ENCODE data around the gene UNC119. TPM values are rescaled to one million over a fixed set of nuclear protein-coding genes. Genes with fewer than 3 reads are reported as not detected.

Gene UNC119
- 26.8 to 35.5 TPM (median 29.7 TPM) in 5 replicates for total RNA-seq (2022; extraction: Qiagen RNA extraction; ENCODE audit: low read depth)

DNA sequence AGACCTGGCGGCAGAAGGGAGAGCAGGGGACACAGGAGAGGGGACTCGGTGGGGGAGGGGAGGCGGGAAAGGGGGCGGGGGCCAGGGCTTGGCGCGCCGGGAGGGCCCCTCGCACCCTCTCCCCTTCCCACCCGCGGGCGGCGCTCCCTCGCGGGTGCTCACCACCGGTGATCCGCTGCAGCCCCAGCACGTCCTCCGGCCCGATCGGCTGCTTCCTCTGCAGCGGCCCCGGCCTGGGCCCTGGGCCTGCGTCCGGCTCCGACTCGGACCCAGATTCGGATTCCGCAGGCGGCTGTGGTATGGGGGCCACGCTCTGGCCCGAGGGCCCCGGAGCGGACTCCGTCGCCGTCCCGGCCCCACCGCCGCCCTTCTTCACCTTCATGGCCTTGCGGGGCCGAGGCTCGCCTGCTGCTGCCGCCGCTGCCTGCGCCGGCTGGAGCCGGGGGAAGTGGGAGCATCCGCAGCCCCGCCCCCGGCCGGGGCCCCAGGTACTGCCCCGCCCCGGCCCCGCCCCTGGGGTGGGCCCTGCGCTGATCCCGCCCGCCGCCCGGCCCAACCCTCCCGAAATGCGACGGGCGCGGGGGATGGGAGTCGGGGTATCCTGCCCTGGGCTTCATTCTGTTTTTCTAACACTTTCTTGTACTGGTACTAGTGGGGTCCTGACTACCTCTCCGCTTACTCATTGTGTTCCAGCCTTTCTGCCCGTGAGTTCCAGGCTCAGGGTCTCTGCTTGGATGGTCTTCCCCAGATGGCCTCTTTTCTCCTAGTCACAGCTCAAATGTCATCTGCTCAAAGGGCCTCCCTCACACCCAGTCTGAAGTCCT is at the start of gene UNC119:
Gene UNC119 (minus strand): TSS at position 449 of the 824 bp plus-strand sequence. CDS start 67 bp downstream, at position 382.

DNA sequence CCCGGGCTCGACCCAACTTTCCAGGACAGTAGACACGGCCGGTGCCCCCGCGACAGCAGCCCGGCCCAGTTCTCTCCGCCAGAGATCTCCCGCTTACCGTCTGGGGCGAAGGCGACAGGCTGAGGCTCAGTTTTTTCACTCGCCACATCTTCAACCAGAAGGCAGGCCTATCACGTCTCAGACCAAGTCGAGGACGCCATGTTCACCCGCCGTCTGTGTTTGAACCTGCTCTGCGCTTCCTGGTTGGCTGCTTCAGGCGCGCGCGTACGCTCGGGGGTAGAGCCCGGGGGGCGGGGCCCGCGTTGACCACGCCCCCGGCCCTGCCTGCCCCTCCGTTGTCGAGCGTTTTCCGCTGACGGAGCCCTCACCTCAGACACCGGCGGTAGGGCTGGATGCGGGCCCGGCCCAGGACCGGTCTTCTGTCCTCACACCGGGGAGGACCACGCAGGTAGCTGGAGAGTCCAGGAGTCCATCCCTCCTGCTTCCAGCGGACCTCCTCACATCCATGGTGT is 46.4 kb upstream of the UNC119 start, which contains the start of gene SPAG5:
Gene SPAG5 (minus strand): TSS at position 227 of the 512 bp plus-strand sequence. CDS start 79 bp downstream, at position 148.

DNA sequence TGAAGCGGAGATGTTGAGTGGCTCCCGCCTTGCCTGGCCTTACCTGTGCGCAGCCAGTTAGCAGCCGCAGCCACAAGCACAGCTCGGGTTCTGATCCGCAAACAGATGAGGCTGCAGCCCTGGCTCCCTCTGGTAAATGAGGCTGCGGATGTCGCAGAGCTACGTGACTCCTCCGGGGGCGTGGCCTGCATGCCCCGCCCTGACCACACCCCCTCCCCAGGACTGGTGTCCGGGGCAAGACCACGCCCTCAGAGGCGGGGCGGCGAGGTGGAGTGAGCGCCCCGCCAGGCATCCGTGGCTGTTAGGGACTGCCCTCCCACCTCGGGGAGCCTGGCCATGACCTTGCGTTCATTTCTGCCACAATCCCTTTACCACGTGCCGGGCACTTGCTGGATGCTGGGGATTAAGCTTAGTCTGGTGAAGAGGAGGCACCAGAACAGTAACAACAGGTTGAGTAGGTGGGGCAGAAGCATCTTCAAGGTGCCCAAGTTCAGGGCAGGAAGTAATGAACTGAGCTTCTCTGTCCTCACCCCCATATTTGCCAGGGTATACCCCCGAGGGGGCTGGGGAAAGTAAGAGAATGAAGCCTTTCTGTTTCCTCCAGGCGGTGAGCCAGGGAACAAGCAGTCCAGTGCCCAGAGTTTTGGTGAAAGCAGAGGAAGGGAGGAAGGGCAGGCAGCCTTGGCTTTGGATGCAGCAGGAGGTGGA is 24.5 kb upstream of the UNC119 start, which contains the start of gene ALDOC:
Gene ALDOC (minus strand): TSS at position 138 of the 708 bp plus-strand sequence. CDS start 1,363 bp downstream, outside the sequence.

DNA sequence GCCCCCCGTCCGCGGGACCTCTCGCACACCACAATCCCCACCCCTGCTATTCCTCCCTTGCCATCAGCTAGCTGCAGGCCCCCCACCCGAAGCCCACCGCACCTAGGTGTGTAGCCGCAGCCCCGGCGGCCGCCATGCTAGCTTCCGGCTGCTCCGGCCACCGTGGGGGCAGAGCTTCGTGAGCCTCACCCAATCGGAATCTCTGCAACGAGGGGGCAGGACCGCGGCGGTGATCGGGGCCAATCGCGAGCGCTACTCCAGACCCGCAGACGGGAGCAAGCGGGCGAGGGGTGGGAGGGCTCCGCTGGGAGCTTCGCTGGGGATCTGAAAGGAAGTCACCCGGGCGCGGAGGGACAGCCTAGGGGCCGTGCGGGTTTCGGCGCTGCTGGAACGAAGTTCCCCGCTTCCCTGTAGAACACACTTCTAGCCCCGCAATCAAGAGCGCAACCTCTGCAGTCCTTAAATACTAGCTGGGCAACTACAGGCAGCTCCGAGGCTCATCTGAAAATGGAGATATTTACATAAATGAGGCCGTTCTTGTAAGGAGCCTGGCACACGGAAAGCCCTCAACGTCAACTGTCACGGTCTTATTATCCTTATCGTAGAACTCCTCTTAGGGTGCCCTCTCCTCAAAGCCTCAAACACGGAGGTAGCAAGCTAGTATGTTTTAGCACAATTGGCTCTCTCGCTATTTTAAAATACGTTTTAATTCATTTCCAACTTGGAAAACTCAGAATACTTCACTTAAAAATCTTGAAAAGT is 19.1 kb upstream of the UNC119 start, which contains the start of gene PIGS:
Gene PIGS (minus strand): TSS at position 164 of the 762 bp plus-strand sequence. CDS start 28 bp downstream, at position 136.

DNA sequence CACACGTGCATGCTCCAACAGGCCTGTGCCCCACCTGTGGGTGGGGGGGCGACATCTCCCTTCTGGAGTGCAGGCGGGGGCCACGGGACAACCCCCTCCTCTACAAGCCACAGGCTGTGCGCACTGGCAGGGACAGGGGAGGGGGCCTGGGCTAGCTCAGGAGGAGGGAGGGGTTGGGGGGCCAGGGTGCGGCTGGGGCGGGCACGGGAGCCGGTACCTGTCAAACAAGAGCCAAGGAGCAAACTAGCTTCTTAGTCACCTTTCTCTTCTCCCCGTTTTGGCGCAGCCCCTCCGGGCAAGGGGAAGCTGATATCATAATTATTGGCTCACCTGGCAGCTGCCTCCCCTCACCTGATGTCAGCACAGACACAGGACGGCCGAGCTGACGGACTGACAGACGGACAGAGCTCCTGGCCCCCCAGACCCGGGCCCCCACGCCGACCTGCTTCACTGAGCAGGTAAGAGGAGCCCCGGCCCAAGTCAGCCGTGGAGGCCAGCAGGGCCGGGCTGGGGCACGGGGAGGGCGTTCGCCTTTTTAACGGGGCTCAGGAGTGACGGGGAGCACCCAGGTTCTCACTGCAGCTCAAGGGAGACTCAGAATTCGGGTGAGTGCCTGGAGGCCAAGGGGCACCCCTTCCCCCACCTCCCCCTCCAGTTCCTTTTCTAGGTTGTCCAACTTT is 46.3 kb downstream of the UNC119 start, which contains the start of gene FOXN1:
Gene FOXN1 (plus strand): TSS at position 363 of the 680 bp plus-strand sequence. CDS start 17,622 bp downstream, outside the sequence.

Other genes with a start within 250 kb of the UNC119 start
- 39.9 to 45.7 TPM (median 41.3 TPM) in 5 replicates for gene TMEM97, start 233.4 kb downstream of the UNC119 start, total RNA-seq (2022; extraction: Qiagen RNA extraction; ENCODE audit: low read depth)
- 51.9 to 58.0 TPM (median 56.2 TPM) in 5 replicates for gene IFT20, start 217.2 kb downstream of the UNC119 start, total RNA-seq (2022; extraction: Qiagen RNA extraction; ENCODE audit: low read depth)
- 41.1 to 53.5 TPM (median 47.7 TPM) in 5 replicates for gene TNFAIP1, start 216.9 kb downstream of the UNC119 start, total RNA-seq (2022; extraction: Qiagen RNA extraction; ENCODE audit: low read depth)
- 142 to 172 TPM (median 160 TPM) in 5 replicates for gene POLDIP2, start 195.1 kb downstream of the UNC119 start, total RNA-seq (2022; extraction: Qiagen RNA extraction; ENCODE audit: low read depth)
- gene SEBOX, start 187.4 kb downstream of the UNC119 start, total RNA-seq (2022; extraction: Qiagen RNA extraction; ENCODE audit: low read depth): not detected in 5 replicates
- gene VTN, start 182.3 kb downstream of the UNC119 start, total RNA-seq (2022; extraction: Qiagen RNA extraction; ENCODE audit: low read depth): 16.5 to 23.2 TPM (median 19.6 TPM) in 5 replicates
- gene SARM1, start 180.9 kb downstream of the UNC119 start, total RNA-seq (2022; extraction: Qiagen RNA extraction; ENCODE audit: low read depth): 4.3 to 6.7 TPM (median 5.9 TPM) in 5 replicates
- 16.3 to 20.4 TPM (median 18.9 TPM) in 5 replicates for gene SLC46A1, start 146.4 kb downstream of the UNC119 start, total RNA-seq (2022; extraction: Qiagen RNA extraction; ENCODE audit: low read depth)
- gene SLC13A2, start 79.0 kb downstream of the UNC119 start, total RNA-seq (2022; extraction: Qiagen RNA extraction; ENCODE audit: low read depth): 0.10 to 0.18 TPM (median 0.14 TPM) in 5 replicates
- 0.03 TPM in 2 of 5 replicates, not detected in the others for gene FOXN1, start 46.3 kb downstream of the UNC119 start, total RNA-seq (2022; extraction: Qiagen RNA extraction; ENCODE audit: low read depth)
- gene PIGS, start 18.9 kb upstream of the UNC119 start, total RNA-seq (2022; extraction: Qiagen RNA extraction; ENCODE audit: low read depth): 51.4 to 61.9 TPM (median 58.3 TPM) in 5 replicates
- gene ALDOC, start 24.3 kb upstream of the UNC119 start, total RNA-seq (2022; extraction: Qiagen RNA extraction; ENCODE audit: low read depth): 1.2 to 2.3 TPM (median 2.1 TPM) in 5 replicates
- gene SPAG5, start 46.4 kb upstream of the UNC119 start, total RNA-seq (2022; extraction: Qiagen RNA extraction; ENCODE audit: low read depth): 70.5 to 83.0 TPM (median 75.8 TPM) in 5 replicates
- gene RSKR, start 61.6 kb upstream of the UNC119 start, total RNA-seq (2022; extraction: Qiagen RNA extraction; ENCODE audit: low read depth): 2.5 to 4.6 TPM (median 3.8 TPM) in 5 replicates
- gene BLTP2, start 92.5 kb upstream of the UNC119 start, total RNA-seq (2022; extraction: Qiagen RNA extraction; ENCODE audit: low read depth): 50.8 to 63.8 TPM (median 58.0 TPM) in 5 replicates
- 80.3 to 84.5 TPM (median 82.4 TPM) in 5 replicates for gene SDF2, start 109.3 kb upstream of the UNC119 start, total RNA-seq (2022; extraction: Qiagen RNA extraction; ENCODE audit: low read depth)
- 67.1 to 72.5 TPM (median 71.6 TPM) in 5 replicates for gene SUPT6H, start 109.6 kb upstream of the UNC119 start, total RNA-seq (2022; extraction: Qiagen RNA extraction; ENCODE audit: low read depth)
- 0.88 to 1.8 TPM (median 1.3 TPM) in 5 replicates for gene PROCA1, start 159.3 kb upstream of the UNC119 start, total RNA-seq (2022; extraction: Qiagen RNA extraction; ENCODE audit: low read depth)
- 200 to 242 TPM (median 235 TPM) in 5 replicates for gene RAB34, start 165.2 kb upstream of the UNC119 start, total RNA-seq (2022; extraction: Qiagen RNA extraction; ENCODE audit: low read depth)
- 1,948 to 2,533 TPM (median 2,127 TPM) in 5 replicates for gene RPL23A, start 167.4 kb upstream of the UNC119 start, total RNA-seq (2022; extraction: Qiagen RNA extraction; ENCODE audit: low read depth)
- gene TLCD1, start 173.6 kb upstream of the UNC119 start, total RNA-seq (2022; extraction: Qiagen RNA extraction; ENCODE audit: low read depth): 28.8 to 45.3 TPM (median 43.0 TPM) in 5 replicates
- gene NEK8, start 176.2 kb upstream of the UNC119 start, total RNA-seq (2022; extraction: Qiagen RNA extraction; ENCODE audit: low read depth): 3.3 to 4.7 TPM (median 4.5 TPM) in 5 replicates
- gene TRAF4, start 191.4 kb upstream of the UNC119 start, total RNA-seq (2022; extraction: Qiagen RNA extraction; ENCODE audit: low read depth): 60.4 to 85.7 TPM (median 78.9 TPM) in 5 replicates